Embryonic facial prominence (tissue), 1 donor: ENCODE results near the gene TNRC18.
A peak's percentile ranks its signal among the peaks of the same experiment; 100 is the strongest.

Source experiments
- DNase-seq: peaks from one replicate; pipeline ENCODE4 v3.0.0-alpha.2; 2016; ENCODE audit errors: extremely low spot score

Gene TNRC18

GRCh38 chr7:5406957-5407945 is 16.4 kb downstream of the TNRC18 start:
- DNase-seq = no peak

- no peak for DNase-seq
Measured at GRCh38 chr7:5404421-5404826, 19.2 kb downstream of the TNRC18 start.

- DNase-seq = no peak
Measured at GRCh38 chr7:5403442-5403841, 20.2 kb downstream of the TNRC18 start.

- no peak for DNase-seq
Measured at GRCh38 chr7:5397736-5398135, 25.9 kb downstream of the TNRC18 start.

DNA sequence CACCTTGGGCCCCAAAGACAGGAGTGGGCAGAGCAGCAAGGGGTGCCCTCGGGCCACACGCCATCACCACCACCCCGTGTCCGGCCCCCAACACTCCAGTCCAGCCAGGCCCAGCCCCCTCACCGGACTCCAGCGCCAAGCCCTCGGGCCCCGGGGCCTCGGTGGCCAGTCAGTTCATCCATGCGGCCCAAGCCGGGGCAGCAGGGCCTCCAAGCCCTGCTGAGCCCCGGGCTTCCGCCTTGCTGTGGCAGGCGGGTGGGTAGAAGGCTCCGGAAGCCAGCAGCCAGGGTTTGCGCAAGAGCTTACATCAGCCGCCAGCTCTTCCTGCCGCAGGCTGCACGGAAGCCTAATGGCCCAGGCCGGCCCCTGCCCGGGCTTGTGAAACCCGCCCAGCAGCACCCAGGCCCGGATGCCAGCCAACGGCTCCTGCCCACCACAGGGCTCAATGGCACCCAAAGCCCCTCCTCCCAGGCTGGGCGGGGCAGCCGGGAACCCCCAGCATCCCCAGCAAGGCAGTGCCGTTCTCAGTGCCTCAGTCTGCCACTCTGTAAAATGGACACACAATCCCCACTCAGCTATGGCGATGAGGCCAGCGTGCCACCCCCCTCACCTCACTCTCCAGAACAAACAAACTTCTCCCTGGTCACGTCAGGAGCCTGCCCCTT is 26.5 kb downstream of the TNRC18 start:
- no peak for DNase-seq

DNA sequence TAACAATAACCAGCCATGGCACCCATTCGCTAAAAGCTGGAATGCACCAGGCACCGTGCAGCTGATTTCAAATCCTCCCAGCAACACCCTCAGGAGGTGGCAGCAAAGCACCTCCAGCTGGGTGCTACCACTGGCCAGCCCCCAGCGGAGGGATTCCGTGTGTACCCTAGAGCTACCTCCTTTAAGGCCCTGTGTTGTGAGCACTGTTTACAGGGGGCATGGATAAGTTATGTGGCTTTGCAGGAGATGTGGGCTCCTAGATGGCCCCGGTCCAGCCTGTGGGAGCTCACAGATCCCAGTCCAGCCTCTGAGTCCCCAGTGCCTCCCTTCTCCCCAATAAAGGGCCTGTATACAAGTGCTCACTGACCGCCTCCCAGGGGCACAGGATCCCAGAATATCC is 27.1 kb downstream of the TNRC18 start:
- no peak for DNase-seq

GRCh38 chr7:5395246-5395645 is 28.4 kb downstream of the TNRC18 start:
- no peak for DNase-seq

DNA sequence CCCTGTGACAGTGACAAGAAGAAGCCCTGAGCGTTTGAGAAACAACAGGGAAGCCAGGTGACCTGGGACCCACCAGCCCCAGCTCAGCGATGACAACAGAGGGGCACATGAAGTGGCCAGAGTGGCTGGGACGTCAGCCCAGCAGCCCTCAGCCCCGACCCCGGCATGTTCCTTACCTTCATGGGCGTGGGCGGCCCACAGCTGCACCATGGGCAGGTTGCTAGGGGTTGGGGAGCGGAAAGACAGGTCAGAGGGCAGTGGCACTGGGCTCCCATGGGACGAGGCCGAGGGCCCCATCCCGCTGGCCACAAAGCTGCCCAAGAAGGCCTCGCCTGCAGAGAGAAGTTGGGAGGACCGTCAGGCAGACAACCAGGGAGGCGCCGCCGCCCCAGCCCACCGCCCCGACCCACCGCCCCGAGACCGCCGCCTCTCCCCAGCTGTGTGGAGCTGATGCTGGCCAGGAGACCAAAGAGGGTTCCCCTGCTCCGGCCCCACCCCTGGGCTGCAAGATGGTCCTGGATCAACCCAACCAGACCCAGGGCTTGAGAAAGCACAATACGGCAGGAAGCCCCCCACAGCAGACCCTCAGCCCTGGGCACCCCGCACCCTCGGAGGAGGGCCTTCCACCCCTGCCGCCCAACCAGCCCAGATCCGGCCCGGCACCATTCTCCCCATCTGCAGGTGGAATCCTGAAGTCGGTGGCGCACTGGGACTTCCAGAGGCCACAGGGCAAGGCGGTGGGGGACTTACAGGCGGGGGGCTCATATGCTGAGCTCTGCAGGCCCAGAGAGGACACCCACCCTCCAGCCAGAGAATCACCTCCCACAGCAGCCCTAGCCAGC is 29.1 kb downstream of the TNRC18 start:
- DNase-seq = no peak

- DNase-seq = no peak
Measured at GRCh38 chr7:5393748-5394147, 29.9 kb downstream of the TNRC18 start.

- no peak for DNase-seq
Measured at GRCh38 chr7:5393328-5393727, 30.3 kb downstream of the TNRC18 start.

DNA sequence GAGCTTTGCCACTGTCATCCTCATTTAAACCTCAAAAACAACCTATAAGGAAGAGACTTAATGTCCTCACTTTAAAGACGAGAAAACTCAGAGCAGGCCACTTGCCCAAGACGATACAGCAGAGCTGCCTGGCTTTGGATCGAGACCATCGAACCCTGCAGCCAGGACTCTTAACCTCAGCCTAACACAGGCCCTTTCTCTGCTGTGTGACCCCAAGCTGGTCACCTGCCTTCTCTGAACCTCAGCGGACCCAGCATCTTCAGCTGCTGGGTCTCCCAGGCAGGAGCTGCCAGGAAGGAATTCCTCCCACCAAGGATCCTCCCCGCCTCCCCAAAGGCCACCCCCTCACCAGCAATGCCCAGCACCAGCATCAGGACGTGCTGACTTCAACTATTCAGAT is 32.7 kb downstream of the TNRC18 start:
- DNase-seq = no peak

DNA sequence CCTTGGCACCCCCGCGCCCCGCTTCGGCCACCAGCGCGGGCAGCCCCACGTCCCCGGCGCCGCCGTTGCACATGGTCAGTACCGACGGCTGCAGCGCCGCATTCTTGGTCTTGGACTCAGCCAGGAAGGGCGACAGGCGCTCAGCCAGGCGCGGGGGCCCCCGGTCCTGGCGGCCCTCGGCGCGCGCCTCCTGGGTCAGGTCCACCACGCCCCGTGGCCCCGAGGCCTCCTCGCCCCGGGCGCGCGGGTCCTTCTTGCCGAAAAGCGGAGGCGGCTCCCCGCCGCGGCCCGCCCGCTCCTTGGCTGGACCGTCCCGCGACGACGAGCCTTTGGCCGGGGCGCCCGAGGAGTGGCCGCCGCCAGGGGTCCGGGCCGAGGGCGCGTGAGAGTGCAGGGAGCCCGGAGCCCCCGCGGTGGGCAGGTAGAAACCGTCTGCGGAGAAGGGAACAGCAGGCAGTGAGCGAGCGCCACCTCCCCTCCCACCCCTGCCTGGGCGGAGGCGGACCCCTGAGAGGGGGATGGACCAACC is 34.7 kb downstream of the TNRC18 start:
- no peak for DNase-seq

GRCh38 chr7:5388273-5388901 is 35.2 kb downstream of the TNRC18 start:
- no peak for DNase-seq

- no peak for DNase-seq
Measured at GRCh38 chr7:5387711-5388245, 35.9 kb downstream of the TNRC18 start.

DNA sequence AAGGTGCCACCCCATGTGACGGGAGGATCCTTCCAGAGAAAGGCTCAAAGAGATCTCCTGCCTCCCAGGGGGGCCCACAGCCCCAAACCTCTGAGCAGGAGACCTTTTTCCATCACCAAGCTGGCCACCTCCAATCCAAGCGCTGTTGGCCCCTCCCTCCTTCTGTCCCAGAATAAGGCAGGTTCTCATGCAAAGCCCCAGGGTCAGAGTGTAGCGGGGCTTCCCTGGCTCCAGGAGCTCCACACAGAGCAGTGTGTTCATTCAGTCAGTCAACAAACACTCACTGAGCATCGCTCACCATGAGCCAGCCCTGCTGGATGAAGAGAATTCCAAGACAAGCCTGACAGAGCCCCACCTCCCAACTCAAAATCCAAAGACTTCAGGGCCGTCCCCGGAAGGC is 39.0 kb downstream of the TNRC18 start:
- DNase-seq = no peak

- DNase-seq = no peak
Measured at GRCh38 chr7:5383314-5384098, 40.1 kb downstream of the TNRC18 start.

DNA sequence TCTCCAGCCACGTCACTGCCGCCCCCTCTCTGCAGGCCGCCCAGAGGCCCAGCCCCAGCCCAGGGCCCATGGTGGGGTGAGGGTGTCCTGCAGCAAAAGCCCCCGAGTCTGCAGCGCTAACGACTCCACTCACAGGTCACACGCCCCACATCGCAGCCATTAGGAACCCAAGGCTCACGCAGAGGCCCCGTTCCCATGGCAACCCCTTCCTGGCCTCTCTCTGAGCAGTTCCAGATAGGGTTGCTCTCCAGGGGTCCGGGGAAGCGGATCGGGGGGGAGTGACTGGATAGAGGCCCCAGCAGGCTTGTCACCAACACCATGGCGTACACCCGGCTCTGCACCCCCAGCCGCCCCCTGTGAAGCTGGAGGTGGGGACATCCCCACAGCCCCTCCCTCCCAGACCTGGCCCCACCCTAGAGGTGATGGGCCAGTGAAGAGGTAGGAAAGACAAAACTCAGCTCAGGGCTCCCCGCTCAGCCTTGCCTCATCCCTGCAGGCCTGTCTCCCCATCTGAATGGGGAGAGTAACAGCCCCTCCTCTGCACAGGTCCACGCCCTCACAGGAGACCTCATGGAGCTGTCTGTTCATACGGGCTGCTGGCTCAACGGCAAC is 41.2 kb downstream of the TNRC18 start:
- peak; percentile 53 for DNase-seq

DNA sequence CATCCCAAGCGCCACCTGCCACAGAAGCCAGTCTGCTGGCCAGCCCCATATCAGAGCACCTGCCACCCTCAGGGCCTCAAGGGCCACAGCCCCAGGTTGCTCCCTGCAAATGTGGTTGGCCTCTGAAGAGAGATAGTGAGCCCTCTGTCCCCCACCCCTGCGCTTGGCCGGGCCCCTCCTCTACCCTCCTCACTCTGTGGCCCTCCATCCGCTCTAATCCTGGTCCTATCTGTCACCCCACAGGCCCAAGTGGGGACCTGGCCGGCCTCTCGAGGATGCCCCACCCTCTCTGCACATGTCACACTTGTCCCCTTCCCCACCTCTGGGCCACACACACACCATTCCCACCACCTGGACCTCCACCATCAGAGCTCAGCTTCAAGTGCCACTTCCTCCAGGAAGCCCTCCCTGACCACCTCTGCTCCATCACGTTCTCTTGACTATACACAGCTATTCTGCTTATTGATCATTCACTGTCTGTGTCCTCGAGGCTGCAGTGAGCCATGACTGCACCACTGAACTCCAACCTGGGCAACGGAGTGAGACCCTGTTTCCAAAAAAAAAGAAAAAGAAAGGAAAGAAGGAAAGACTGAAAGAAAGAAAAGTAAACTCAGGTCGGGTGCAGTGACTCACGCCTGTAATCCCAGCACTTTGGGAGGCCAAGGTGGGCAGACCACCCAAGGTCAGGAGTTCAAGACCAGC is 42.4 kb downstream of the TNRC18 start:
- DNase-seq = no peak

DNA sequence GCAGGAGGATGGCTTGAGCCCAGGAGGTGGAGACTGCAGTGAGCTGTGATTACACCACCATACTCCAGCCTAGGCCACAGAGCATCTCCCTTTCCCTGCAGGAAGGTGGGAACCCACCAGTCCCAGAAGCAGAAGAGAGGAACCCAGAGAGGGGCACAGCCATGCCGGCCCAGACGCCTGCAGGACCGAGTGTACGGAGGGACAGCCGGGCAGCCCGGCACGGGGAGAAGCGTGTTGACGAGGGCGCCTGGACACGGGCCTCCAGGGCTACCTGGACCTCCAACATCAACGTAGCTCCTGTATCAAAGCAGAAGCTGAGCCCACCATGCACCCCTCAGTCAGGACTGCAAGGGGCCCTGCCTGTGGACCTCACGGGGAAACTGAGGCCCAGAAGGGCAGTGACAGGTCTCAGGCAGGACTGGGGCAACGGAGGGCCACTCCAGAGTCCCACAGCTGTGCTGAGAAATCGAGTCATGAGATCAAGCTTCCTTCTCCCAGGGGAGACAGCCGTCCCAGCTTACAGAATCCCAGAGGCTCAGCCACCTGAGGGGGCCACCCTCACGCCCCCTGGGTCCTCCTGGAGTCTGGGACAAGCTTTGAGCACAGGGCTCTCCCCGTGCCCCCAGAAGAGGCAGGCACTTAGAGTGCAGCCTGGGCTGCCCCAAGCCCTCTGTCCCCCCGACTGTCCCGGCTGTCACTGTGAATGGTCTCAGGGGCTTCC is 43.1 kb downstream of the TNRC18 start:
- DNase-seq = no peak
